Measurements from ENCODE around the gene NKIRAS2. TPM values are rescaled to one million over a fixed set of nuclear protein-coding genes. Genes with fewer than 3 reads are reported as not detected.
A peak's percentile ranks its signal among the peaks of the same experiment; 100 is the strongest.

Gene NKIRAS2
- polyA plus RNA-seq, 1 donor (not counting 4 experiments of a cell fraction or from before 2014, with no cell fraction given) = 26.3 TPM

DNA sequence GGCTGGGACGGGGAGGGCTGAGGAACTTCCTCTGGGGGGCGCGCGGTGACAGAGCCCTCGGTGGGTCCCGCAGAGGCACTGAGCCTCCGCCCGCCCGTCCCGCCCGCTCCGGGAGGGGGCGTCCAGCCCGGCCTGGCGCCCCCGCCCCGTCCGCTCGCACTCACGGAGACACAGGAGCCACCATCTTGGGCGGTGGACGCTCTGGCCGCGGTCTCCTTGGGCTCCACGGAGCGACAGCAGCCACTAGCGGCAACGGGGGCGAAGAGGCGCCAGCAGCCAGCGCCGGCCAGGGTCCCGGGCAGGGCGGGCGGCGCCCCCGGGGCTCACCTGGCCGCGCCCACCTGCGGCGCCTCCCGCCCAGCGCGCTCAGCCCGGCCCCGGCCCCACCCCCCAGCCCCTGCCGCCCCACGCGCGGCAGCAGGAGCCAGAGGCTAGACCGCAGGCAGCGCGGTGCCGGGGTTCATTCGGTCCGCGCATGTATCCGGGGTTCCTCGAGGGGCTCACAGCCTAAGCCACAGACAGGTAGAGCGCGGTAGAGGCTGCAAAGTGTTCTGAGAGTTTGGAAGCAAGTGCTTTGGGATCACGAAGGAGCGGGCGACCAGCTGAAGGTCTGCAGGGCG is 30.6 kb downstream of the NKIRAS2 start, which contains the start of gene C17orf113:
C17orf113 (minus strand) TSS at position 209 of the 620 bp plus-strand sequence. CDS start 7,225 bp downstream, outside the sequence.
- peaks cover 32% of the 10 kb centered on the region for H3K27me3 ChIP-seq (ENCODE audit: control insufficient read depth, extremely low read depth, insufficient read depth, low read length)
- H2AFZ ChIP-seq (ENCODE audit: control insufficient read depth, low read length) = peak within 1 kb of the TSS; percentile 77
- TF ChIP-seq, protein P1, sequence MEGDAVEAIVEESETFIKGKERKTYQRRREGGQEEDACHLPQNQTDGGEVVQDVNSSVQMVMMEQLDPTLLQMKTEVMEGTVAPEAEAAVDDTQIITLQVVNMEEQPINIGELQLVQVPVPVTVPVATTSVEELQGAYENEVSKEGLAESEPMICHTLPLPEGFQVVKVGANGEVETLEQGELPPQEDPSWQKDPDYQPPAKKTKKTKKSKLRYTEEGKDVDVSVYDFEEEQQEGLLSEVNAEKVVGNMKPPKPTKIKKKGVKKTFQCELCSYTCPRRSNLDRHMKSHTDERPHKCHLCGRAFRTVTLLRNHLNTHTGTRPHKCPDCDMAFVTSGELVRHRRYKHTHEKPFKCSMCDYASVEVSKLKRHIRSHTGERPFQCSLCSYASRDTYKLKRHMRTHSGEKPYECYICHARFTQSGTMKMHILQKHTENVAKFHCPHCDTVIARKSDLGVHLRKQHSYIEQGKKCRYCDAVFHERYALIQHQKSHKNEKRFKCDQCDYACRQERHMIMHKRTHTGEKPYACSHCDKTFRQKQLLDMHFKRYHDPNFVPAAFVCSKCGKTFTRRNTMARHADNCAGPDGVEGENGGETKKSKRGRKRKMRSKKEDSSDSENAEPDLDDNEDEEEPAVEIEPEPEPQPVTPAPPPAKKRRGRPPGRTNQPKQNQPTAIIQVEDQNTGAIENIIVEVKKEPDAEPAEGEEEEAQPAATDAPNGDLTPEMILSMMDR (optimal IDR thresholded peaks at IDR 0.05 in 1 of 3, IDR thresholded peaks at IDR 0.05 in 1 of 3, conservative IDR thresholded peaks at IDR 0.05 in 1 of 3; ENCODE audit: extremely low read depth in 1 of 3, insufficient read depth in 2 of 3, low read length in 3 of 3) = peak in 2 of 3 experiments; percentile 42 to 63
- TF ChIP-seq EZH2 (IDR thresholded peaks at IDR 0.05; ENCODE audit: low read length) = no peak
- peak within 1 kb of the TSS; percentile 18 for H3K9ac ChIP-seq (ENCODE audit: control insufficient read depth, extremely low read depth, insufficient read depth, low read length)
- H3K4me2 ChIP-seq (ENCODE audit: control insufficient read depth, extremely low read depth, insufficient read depth, low read depth, low read length) = peak within 1 kb of the TSS; percentile 74
- dilution Hi-C loops (cut with MboI; ENCODE audit: extremely low pct_ligation_motif_present, low sequenced_read_pairs) = no loop called here
- peaks cover 8% of the 10 kb centered on the region for H3K4me1 ChIP-seq (ENCODE audit: control insufficient read depth, extremely low read depth, insufficient read depth, low read length)
- no peaks in the 10 kb centered on the region for H4K20me1 ChIP-seq (ENCODE audit: control insufficient read depth, extremely low read depth, insufficient read depth, low read length)
- FAIRE-seq (no peak), DNase-seq (ENCODE audit: low read depth, low spot score) (no peak)
- H3K4me3 ChIP-seq (ENCODE audit: control insufficient read depth in 2 of 3, extremely low read depth in 1 of 3, insufficient read depth in 2 of 3, low read depth in 1 of 3, low read length in 3 of 3) = peak within 1 kb of the TSS; percentile 49 to 61 (median 60)
- no peak within 1 kb of the TSS for H3K27ac ChIP-seq (ENCODE audit: control insufficient read depth, insufficient read depth, low read length)
- no peaks in the 10 kb centered on the region for H3K79me2 ChIP-seq (ENCODE audit: control insufficient read depth, insufficient read depth, low read length)
- no peaks in the 10 kb centered on the region for H3K36me3 ChIP-seq (ENCODE audit: control insufficient read depth in 2 of 2, extremely low read depth in 1 of 2, insufficient read depth in 2 of 2, low read length in 2 of 2)
- H3K9me3 ChIP-seq (ENCODE audit: control insufficient read depth, low read depth, low read length) = no peaks in the 10 kb centered on the region
- no peaks in the 10 kb centered on the region for H3K9me1 ChIP-seq (ENCODE audit: control insufficient read depth, extremely low read depth, insufficient read depth, low read length)

DNA sequence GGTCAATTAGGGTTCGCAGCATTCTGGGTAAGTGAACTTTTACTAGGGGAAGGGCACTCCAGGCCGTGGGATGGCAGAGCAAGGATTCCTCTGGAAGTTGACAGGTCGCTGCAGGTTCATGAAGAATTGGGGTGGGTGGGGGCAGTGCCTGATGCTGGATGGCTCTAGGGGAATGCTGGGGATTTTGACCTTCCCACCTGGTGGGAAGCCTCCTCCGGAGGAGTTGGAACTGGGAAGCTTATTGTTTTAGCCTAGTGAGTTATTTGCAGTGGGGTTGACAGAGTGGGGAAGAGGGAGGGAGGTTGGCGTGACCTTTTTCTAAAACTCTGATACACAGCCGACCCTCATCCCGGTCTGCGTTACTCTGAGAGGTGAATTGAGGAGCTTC is 31.1 kb downstream of the NKIRAS2 start:
- TF ChIP-seq, protein P1 (optimal IDR thresholded peaks at IDR 0.05 in 1 of 3, IDR thresholded peaks at IDR 0.05 in 1 of 3, conservative IDR thresholded peaks at IDR 0.05 in 1 of 3; ENCODE audit: extremely low read depth in 1 of 3, insufficient read depth in 2 of 3, low read length in 3 of 3) = no peak
- no peak for TF ChIP-seq EZH2 (IDR thresholded peaks at IDR 0.05; ENCODE audit: low read length)
- peaks cover 32% of the 10 kb centered on the region for H3K27me3 ChIP-seq (ENCODE audit: control insufficient read depth, extremely low read depth, insufficient read depth, low read length)
- H4K20me1 ChIP-seq (ENCODE audit: control insufficient read depth, extremely low read depth, insufficient read depth, low read length) = no peaks in the 10 kb centered on the region

More for the DNA sequence above, 31.1 kb downstream of the NKIRAS2 start:
- Histone ChIP-seq H3K9me1 (ENCODE audit: control insufficient read depth, extremely low read depth, insufficient read depth, low read length) (no peaks in the 10 kb centered on the region), H3K9me3 (ENCODE audit: control insufficient read depth, low read depth, low read length) (no peaks in the 10 kb centered on the region), H3K36me3 (ENCODE audit: control insufficient read depth in 2 of 2, extremely low read depth in 1 of 2, insufficient read depth in 2 of 2, low read length in 2 of 2) (no peaks in the 10 kb centered on the region), H3K4me3 (ENCODE audit: control insufficient read depth in 2 of 3, extremely low read depth in 1 of 3, insufficient read depth in 2 of 3, low read depth in 1 of 3, low read length in 3 of 3) (peak overlapping the region in 2 of 3 experiments; percentile 44 to 49), H2AFZ (ENCODE audit: control insufficient read depth, low read length) (peak overlapping the region; percentile 59), H3K79me2 (ENCODE audit: control insufficient read depth, insufficient read depth, low read length) (no peaks in the 10 kb centered on the region), H3K27ac (ENCODE audit: control insufficient read depth, insufficient read depth, low read length) (no peak overlapping the region), H3K9ac (ENCODE audit: control insufficient read depth, extremely low read depth, insufficient read depth, low read length) (peak overlapping the region; percentile 13), H3K4me1 (ENCODE audit: control insufficient read depth, extremely low read depth, insufficient read depth, low read length) (peaks cover 8% of the 10 kb centered on the region), H3K4me2 (ENCODE audit: control insufficient read depth, extremely low read depth, insufficient read depth, low read depth, low read length) (peak overlapping the region; percentile 68)
- dilution Hi-C loops (cut with MboI; ENCODE audit: extremely low pct_ligation_motif_present, low sequenced_read_pairs) = no loop called here
- FAIRE-seq (no peak), DNase-seq (ENCODE audit: low read depth, low spot score) (no peak)
